Ovary (tissue), 9 donors: Measurements from ENCODE around the gene GPR32. TPM values are rescaled to one million over a fixed set of nuclear protein-coding genes. Genes with fewer than 3 reads are reported as not detected.
"Not testable (repeated sequence)": the region's sequence is repeated elsewhere in the genome, so short reads cannot be mapped to it uniquely, and the experiment has no call there.

Experiments used
- DNase-seq, 5 donors: peaks; one replicate each; pipeline ENCODE4 v3.0.0-alpha.2; 2019 to 2020
- H3K27ac ChIP-seq, 2 donors: fragments of 200-600 bp; one replicate each; pipeline versions ENCODE4 v1.5.1 to v1.8.0; 2019 to 2022
- H3K27me3 ChIP-seq: fragments of 200-600 bp; one replicate; pipeline ENCODE4 v1.8.0; 2022
- H3K36me3 ChIP-seq: fragments of 200-600 bp; sonication (generic); one replicate; pipeline ENCODE4 v1.5.1; 2019
- H3K4me1 ChIP-seq: one replicate; pipeline ENCODE4 v1.8.1; 2013; ENCODE audit warnings: mild to moderate bottlenecking, moderate library complexity; ENCODE audit not compliant: insufficient read depth
- H3K4me3 ChIP-seq: fragments of 200-600 bp; sonication (generic); one replicate; pipeline ENCODE4 v1.5.1; 2017
- H3K9me3 ChIP-seq, 2 donors: fragments of 200-600 bp in 1 of 2; sonication (generic) in 1 of 2; one replicate each; pipeline versions ENCODE4 v1.5.1 to v1.8.1; 2013 to 2019; ENCODE audit warnings: mild to moderate bottlenecking in 1 of 2, moderate library complexity in 1 of 2
- CTCF ChIP-seq, 3 donors: fragments of 450-650 bp in 2 of 3; fragments of 200-600 bp in 1 of 3; IDR thresholded peaks; one replicate each; pipeline versions ENCODE4 v1.5.1 to v1.8.0; 2016 to 2022; ENCODE audit warnings: antibody characterized with exemption in 3 of 3, mild to moderate bottlenecking in 1 of 3
- EP300 ChIP-seq: sonication (generic); formaldehyde crosslinking; IDR thresholded peaks from one replicate; pipeline ENCODE4 v1.6.1; 2017; ENCODE audit warnings: antibody characterized with exemption
- POLR2A ChIP-seq: fragments of 450-650 bp; IDR thresholded peaks from one replicate; pipeline ENCODE4 v1.6.1; 2017; ENCODE audit warnings: antibody characterized with exemption, mild to moderate bottlenecking, moderate library complexity
- WGBS, 3 donors: extraction: QIAGEN DNeasy Blood & Tissue Kit in 1 of 3; methylation state at CpG; one replicate each; pipeline versions ENCODE4 v1.1.5 to v1.1.7; 2013 to 2017; 5-methylcytosine and 5-hydroxymethylcytosine counted together
- intact Hi-C, 4 donors: fragments of 100-400 bp; cut with DNase I; formaldehyde crosslinking; loops; one replicate each; pipeline versions ENCODE4 v1.11.0 to v1.15.1; 2022 to 2023
- polyA plus RNA-seq, 2 donors: library from polyadenylated mRNA; stranded (reverse); fragments of 200-250 nt in 1 of 2; fragments of 350-450 nt in 1 of 2; fragmentation: Illumina TruSeq in 1 of 2; extraction: RNeasy Lipid Tissue Mini Kit (QIAGEN cat#74804) in 1 of 2; gene quantifications; one replicate each; pipeline ENCODE4 v1.2.3, GENCODE V29; 2013 to 2014
- total RNA-seq, 7 donors: library from RNA; depleted of rRNA in 2 of 7; stranded (reverse); fragments of >200 nt in 2 of 7; fragmentation: NEBNext Ultra II Directional in 3 of 7; extraction: Animal tissue kit (Norgen Biotek cat#: 25700) in 3 of 7; gene quantifications; one replicate each; pipeline versions ENCODE4 v1.1.0 to v1.2.4, GENCODE V29; 2016 to 2023
- donor health status: DM: no; HTN: no; CAD: no; lungs with moderate emphysema.
- donor health status: DM: no; HTN: no; CAD: no.
- donor health status: Bipolar disorder and iron deficiency.
- donor health status: DM: yes; HTN: yes; CAD: no.
- donor health status: DM: no; HTN: no; CAD: no.
- donor health status: DM: yes; HTN: yes; CAD: no.

GPR32 gene
- total and polyA plus RNA-seq, 9 donors = not detected

DNA sequence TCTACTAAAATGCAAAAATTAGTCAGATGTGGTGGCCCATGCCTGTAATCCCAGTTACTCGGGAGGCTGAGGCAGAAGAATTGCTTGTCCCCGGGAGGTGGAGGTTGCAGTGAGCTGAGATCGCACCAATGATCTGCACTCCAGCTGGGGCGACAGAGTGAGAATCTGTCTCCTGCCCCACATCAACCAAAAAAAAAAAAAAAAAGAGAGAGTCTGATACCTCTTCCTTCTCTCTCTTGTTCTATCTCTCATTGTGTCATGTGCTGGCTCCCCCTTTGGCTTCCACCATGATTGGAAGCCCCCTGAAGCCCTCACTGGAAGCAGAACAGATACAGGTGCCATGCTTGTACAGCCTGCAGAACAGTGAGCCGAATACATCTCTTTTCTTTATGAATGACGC is 26.7 kb upstream of the GPR32 start:
- no peak overlapping the region for H3K4me3 ChIP-seq
- H3K4me1 ChIP-seq = no peaks in the 10 kb centered on the region
- TF ChIP-seq EP300 = no peak
- no peak for TF ChIP-seq POLR2A
- no peak for TF ChIP-seq CTCF (IDR thresholded peaks at IDR 0.05)
- H3K9me3 ChIP-seq = no peaks in the 10 kb centered on the region
- H3K27ac ChIP-seq = no peak overlapping the region
- H3K36me3 ChIP-seq = no peaks in the 10 kb centered on the region
- intact Hi-C loops = no loop called here
- H3K27me3 ChIP-seq = no peaks in the 10 kb centered on the region
- 80 to 86% (median 84%) methylated on average over 6 of the region's 6 CpGs for WGBS, 3 donors
- DNase-seq = no peak

DNA sequence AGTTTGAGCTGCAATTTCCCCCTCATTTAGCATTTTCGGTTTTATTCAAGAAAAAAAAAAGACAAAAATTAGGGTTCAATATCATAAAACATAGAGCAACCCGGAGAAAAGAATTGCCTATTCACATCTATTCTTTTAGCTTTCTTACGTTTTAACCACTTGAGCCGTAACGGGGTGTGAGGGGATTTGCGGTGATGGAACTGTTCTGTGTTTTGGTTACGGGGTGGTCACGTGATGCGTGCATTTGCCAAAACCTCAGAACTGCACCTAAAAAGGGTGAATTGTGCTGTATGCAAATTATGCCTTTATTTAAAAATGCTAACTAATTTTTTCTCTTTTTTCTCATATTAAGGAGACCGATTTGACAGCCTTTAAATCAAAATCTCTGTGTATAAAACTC is 25.0 kb upstream of the GPR32 start:
- intact Hi-C loops = no loop called here
- TF ChIP-seq CTCF (IDR thresholded peaks at IDR 0.05) (no peak), POLR2A (no peak), EP300 (no peak)
- WGBS, 3 donors = 54 to 70% (median 68%) methylated on average over 10 of the region's 10 CpGs
- H3K36me3 ChIP-seq = no peaks in the 10 kb centered on the region
- H3K9me3 ChIP-seq = no peaks in the 10 kb centered on the region
- no peak for DNase-seq
- no peak overlapping the region for H3K4me3 ChIP-seq
- H3K27ac ChIP-seq = no peak overlapping the region
- H3K27me3 ChIP-seq = no peaks in the 10 kb centered on the region
- no peaks in the 10 kb centered on the region for H3K4me1 ChIP-seq

DNA sequence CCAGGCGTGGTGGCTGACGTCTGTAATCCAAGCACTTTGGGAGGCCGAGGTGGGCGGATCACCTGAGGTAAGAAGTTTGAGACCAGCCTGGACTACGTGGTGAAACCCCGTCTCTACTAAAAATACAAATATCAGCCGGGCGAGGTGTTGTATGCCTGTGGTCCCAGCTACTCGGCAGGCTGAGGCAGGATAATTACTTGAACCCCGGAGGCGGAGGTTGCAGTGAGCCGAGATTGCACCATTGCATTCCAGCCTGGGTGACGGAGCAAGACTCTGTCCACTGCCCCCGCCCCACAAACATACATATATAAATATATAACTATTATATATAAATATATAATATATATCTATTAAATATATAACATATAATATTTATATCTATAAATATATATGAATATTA is 23.1 kb upstream of the GPR32 start:
- H3K27me3 ChIP-seq = not testable (repeated sequence)

DNA sequence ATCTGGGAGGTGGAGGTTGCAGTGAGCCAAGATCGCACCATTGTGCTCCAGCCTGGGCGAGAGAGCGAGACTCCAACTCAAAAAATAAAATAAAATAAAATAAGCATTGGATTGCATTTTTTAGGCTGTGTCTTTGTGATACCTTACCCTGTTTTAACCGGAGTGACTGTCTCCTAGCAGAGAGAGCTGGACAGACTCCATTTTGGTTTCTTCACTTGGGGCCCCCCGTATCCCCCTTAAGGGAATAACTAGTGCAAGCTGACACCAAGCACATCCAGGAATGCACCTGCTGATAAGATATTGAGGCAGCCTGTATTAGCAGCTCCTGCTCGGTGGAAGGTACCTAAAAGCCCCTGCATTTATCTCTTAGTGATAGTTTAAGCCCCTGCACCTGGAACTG is 20.8 kb upstream of the GPR32 start:
- Histone ChIP-seq H3K36me3 (no peaks in the 10 kb centered on the region), H3K27me3 (no peaks in the 10 kb centered on the region), H3K27ac (no peak overlapping the region), H3K4me3 (no peak overlapping the region), H3K4me1 (no peaks in the 10 kb centered on the region), H3K9me3 (no peaks in the 10 kb centered on the region)
- WGBS, 3 donors = 26 to 46% (median 28%) methylated on average over 6 of the region's 6 CpGs
- no peak for DNase-seq
- intact Hi-C loops = no loop called here
- TF ChIP-seq POLR2A = no peak
- TF ChIP-seq CTCF (IDR thresholded peaks at IDR 0.05) = no peak
- no peak for TF ChIP-seq EP300

More for the DNA sequence above, 23.1 kb upstream of the GPR32 start:
- 82 to 88% (median 84%) methylated on average over 14 of the region's 14 CpGs for WGBS, 3 donors
- H3K4me3 ChIP-seq, H3K4me1 ChIP-seq, H3K9me3 ChIP-seq, H3K36me3 ChIP-seq, intact Hi-C loops, H3K27ac ChIP-seq, DNase-seq: not testable (repeated sequence)

DNA sequence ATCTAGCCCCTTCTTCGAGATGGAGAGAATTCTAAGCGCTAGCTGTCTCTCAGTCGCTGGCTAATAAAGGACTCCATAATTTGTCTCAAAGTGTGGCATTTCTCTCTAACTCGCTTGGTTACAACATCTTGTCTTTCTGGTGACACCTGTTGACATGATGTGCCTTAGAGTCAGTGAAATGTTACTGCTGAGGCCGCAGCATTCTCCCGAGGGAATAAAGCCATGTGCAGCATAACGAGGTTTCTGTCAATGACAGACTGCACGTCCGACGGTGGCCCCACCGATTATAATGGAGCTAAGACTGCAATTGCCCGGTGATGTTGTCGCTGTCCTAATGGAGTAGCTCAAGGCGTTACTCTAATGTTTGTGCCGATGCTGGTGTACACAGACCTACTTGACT is 20.3 kb upstream of the GPR32 start:
- TF ChIP-seq CTCF (IDR thresholded peaks at IDR 0.05) = no peak
- TF ChIP-seq EP300 = no peak
- no peak for TF ChIP-seq POLR2A
- intact Hi-C loops = no loop called here

More for the DNA sequence above, 20.3 kb upstream of the GPR32 start:
- Histone ChIP-seq H3K36me3 (no peaks in the 10 kb centered on the region), H3K9me3 (no peaks in the 10 kb centered on the region), H3K27ac (no peak overlapping the region), H3K4me1 (no peaks in the 10 kb centered on the region), H3K4me3 (no peak overlapping the region), H3K27me3 (no peaks in the 10 kb centered on the region)
- 29 to 42% (median 33%) methylated on average over 15 of the region's 15 CpGs for WGBS, 3 donors
- no peak for DNase-seq
